SJCRH30 (cell line): ENCODE results near the gene TXN2. TPM values are rescaled to one million over a fixed set of nuclear protein-coding genes. Genes with fewer than 3 reads are reported as not detected.

Source experiments
- DNase-seq, 2 experiments: peaks; one replicate each; pipeline ENCODE4 v3.0.0-alpha.2; 2015 to 2020
- H3K27ac ChIP-seq: fragments of 250-450 bp; sonication (Bioruptor Pico); 2 replicates; pipeline ENCODE4 v1.5.1; 2020; ENCODE audit warnings: mild to moderate bottlenecking, moderate library complexity
- H3K27me3 ChIP-seq: fragments of 250-450 bp; sonication (Bioruptor Pico); 2 replicates; pipeline ENCODE4 v1.5.1; 2020; ENCODE audit warnings: mild to moderate bottlenecking, moderate library complexity
- H3K36me3 ChIP-seq: fragments of 250-450 bp; sonication (Bioruptor Pico); 2 replicates; pipeline ENCODE4 v1.5.1; 2020; ENCODE audit warnings: mild to moderate bottlenecking, moderate library complexity
- H3K4me1 ChIP-seq: fragments of 250-450 bp; sonication (Bioruptor Pico); 2 replicates; pipeline ENCODE4 v1.5.1; 2020; ENCODE audit warnings: mild to moderate bottlenecking, moderate library complexity
- H3K4me3 ChIP-seq: fragments of 250-450 bp; sonication (Bioruptor Pico); 2 replicates; pipeline ENCODE4 v1.5.1; 2020; ENCODE audit warnings: mild to moderate bottlenecking, moderate library complexity
- H3K9me3 ChIP-seq: fragments of 250-450 bp; sonication (Bioruptor Pico); replicated peaks from 2 replicates; pipeline ENCODE4 v1.5.1; 2020; ENCODE audit warnings: mild to moderate bottlenecking, moderate library complexity
- total RNA-seq: library from RNA; depleted of rRNA; stranded (reverse); fragments of >200 nt; shearing (Covaris generic); gene quantifications from 2 replicates; pipeline ENCODE4 v1.2.3, GENCODE V29; 2014

Gene TXN2
- total RNA-seq, 1 experiment from 2014 or later: 45.6 TPM

- H3K27me3 ChIP-seq: no peaks in the 10 kb centered on the region
- H3K27ac ChIP-seq: peak overlapping the region; percentile 56
- no peaks in the 10 kb centered on the region for H3K36me3 ChIP-seq
- peak; percentile 85 for DNase-seq
- no peak overlapping the region for H3K4me3 ChIP-seq
- H3K9me3 ChIP-seq: no peaks in the 10 kb centered on the region
- H3K4me1 ChIP-seq: peaks cover 73% of the 10 kb centered on the region
Measured at GRCh38 chr22:36467946-36468345, 13.5 kb downstream of the TXN2 start.

- Histone ChIP-seq H3K4me1 (peaks cover 72% of the 10 kb centered on the region), H3K27me3 (no peaks in the 10 kb centered on the region), H3K4me3 (no peak overlapping the region), H3K36me3 (no peaks in the 10 kb centered on the region), H3K27ac (peak overlapping the region; percentile 56), H3K9me3 (no peaks in the 10 kb centered on the region)
- DNase-seq: peak; percentile 68 to 73
Measured at GRCh38 chr22:36467042-36467810, 14.2 kb downstream of the TXN2 start.

- H3K27ac ChIP-seq: peak overlapping the region; percentile 72; the same call in 1 of the 2 replicates
- H3K4me1 ChIP-seq: peaks cover 72% of the 10 kb centered on the region
- H3K9me3 ChIP-seq: no peaks in the 10 kb centered on the region
- H3K36me3 ChIP-seq: no peaks in the 10 kb centered on the region
- no peak overlapping the region for H3K4me3 ChIP-seq
- no peak for DNase-seq
- H3K27me3 ChIP-seq: no peaks in the 10 kb centered on the region
Measured at GRCh38 chr22:36466258-36466657, 15.2 kb downstream of the TXN2 start.

GRCh38 chr22:36465232-36466021 lies 16.0 kb downstream of the TXN2 start:
- Histone ChIP-seq H3K27ac (peak overlapping the region; percentile 72), H3K4me3 (no peak overlapping the region), H3K36me3 (no peaks in the 10 kb centered on the region), H3K4me1 (peaks cover 71% of the 10 kb centered on the region), H3K9me3 (no peaks in the 10 kb centered on the region), H3K27me3 (no peaks in the 10 kb centered on the region)
- peak in 1 of 2 experiments; percentile 39 for DNase-seq

GRCh38 chr22:36464715-36465231 lies 16.7 kb downstream of the TXN2 start:
- no peak for DNase-seq
- Histone ChIP-seq H3K36me3 (no peaks in the 10 kb centered on the region), H3K27me3 (no peaks in the 10 kb centered on the region), H3K27ac (peak overlapping the region; percentile 72), H3K4me1 (peaks cover 68% of the 10 kb centered on the region), H3K9me3 (no peaks in the 10 kb centered on the region), H3K4me3 (no peak overlapping the region)

- no peak overlapping the region for H3K4me3 ChIP-seq
- no peaks in the 10 kb centered on the region for H3K9me3 ChIP-seq
- no peak for DNase-seq
- peaks cover 70% of the 10 kb centered on the region for H3K4me1 ChIP-seq
- no peaks in the 10 kb centered on the region for H3K27me3 ChIP-seq
- no peak overlapping the region for H3K27ac ChIP-seq
- H3K36me3 ChIP-seq: no peaks in the 10 kb centered on the region
Measured at GRCh38 chr22:36463783-36464184, 17.7 kb downstream of the TXN2 start.

GRCh38 chr22:36461665-36462649 lies 19.5 kb downstream of the TXN2 start:
- Histone ChIP-seq H3K9me3 (no peaks in the 10 kb centered on the region), H3K27ac (peak overlapping the region; percentile 58), H3K27me3 (no peaks in the 10 kb centered on the region), H3K4me1 (peaks cover 67% of the 10 kb centered on the region), H3K36me3 (no peaks in the 10 kb centered on the region), H3K4me3 (no peak overlapping the region)
- peak; percentile 90 to 93 for DNase-seq

- Histone ChIP-seq H3K27ac (no peak overlapping the region), H3K4me1 (peaks cover 56% of the 10 kb centered on the region)
Measured at GRCh38 chr22:36460202-36460601, 21.2 kb downstream of the TXN2 start.

GRCh38 chr22:36457688-36458450 lies 23.6 kb downstream of the TXN2 start:
- Histone ChIP-seq H3K4me3 (no peak overlapping the region), H3K27ac (no peak overlapping the region), H3K9me3 (no peaks in the 10 kb centered on the region), H3K27me3 (no peaks in the 10 kb centered on the region), H3K4me1 (peaks cover 51% of the 10 kb centered on the region), H3K36me3 (no peaks in the 10 kb centered on the region)
- no peak for DNase-seq

More at GRCh38 chr22:36460202-36460601, 21.2 kb downstream of the TXN2 start:
- no peak overlapping the region for H3K4me3 ChIP-seq
- H3K9me3 ChIP-seq: no peaks in the 10 kb centered on the region
- DNase-seq: no peak
- no peaks in the 10 kb centered on the region for H3K36me3 ChIP-seq
- no peaks in the 10 kb centered on the region for H3K27me3 ChIP-seq

- Histone ChIP-seq H3K36me3 (no peaks in the 10 kb centered on the region), H3K27me3 (no peaks in the 10 kb centered on the region), H3K4me1 (peaks cover 47% of the 10 kb centered on the region), H3K9me3 (no peaks in the 10 kb centered on the region), H3K4me3 (no peak overlapping the region), H3K27ac (no peak overlapping the region)
- no peak for DNase-seq
Measured at GRCh38 chr22:36456464-36456845, 25.0 kb downstream of the TXN2 start.

- Histone ChIP-seq H3K27ac (no peak overlapping the region), H3K36me3 (no peaks in the 10 kb centered on the region), H3K4me3 (peak overlapping the region; percentile 47), H3K27me3 (no peaks in the 10 kb centered on the region), H3K4me1 (peaks cover 44% of the 10 kb centered on the region), H3K9me3 (no peaks in the 10 kb centered on the region)
- DNase-seq: peak in 1 of 2 experiments; percentile 26
Measured at GRCh38 chr22:36455571-36456463, 25.6 kb downstream of the TXN2 start.

- peak; percentile 84 to 87 for DNase-seq
- Histone ChIP-seq H3K27ac (no peak overlapping the region), H3K4me1 (peaks cover 44% of the 10 kb centered on the region), H3K4me3 (peak overlapping the region; percentile 47), H3K9me3 (no peaks in the 10 kb centered on the region), H3K36me3 (no peaks in the 10 kb centered on the region), H3K27me3 (no peaks in the 10 kb centered on the region)
Measured at GRCh38 chr22:36454916-36455570, 26.4 kb downstream of the TXN2 start.
